Neutrophil (primary cell): ENCODE data around the gene MCM8.

ENCODE experiments used
- H3K27ac ChIP-seq: fragments of 200-600 bp; sonication (generic); 2 replicates; pipeline ENCODE4 v1.5.1; 2016; ENCODE audit warnings: mild to moderate bottlenecking, moderate library complexity
- H3K27me3 ChIP-seq: fragments of 200-600 bp; sonication (generic); 2 replicates; pipeline ENCODE4 v1.6.0; 2016; ENCODE audit warnings: mild to moderate bottlenecking
- H3K36me3 ChIP-seq: fragments of 200-600 bp; sonication (generic); 2 replicates; pipeline ENCODE4 v1.5.1; 2017
- H3K4me1 ChIP-seq, 2 experiments: fragments of 200-600 bp in 1 of 2; sonication (generic) in 1 of 2; 1 replicate in 1 of 2; 2 replicates in 1 of 2; pipeline versions ENCODE4 v1.5.1 to v1.6.1; 2013 to 2016; ENCODE audit warnings: low read depth in 1 of 2, low read length in 1 of 2, mild to moderate bottlenecking in 1 of 2, moderate library complexity in 1 of 2; ENCODE audit not compliant: control insufficient read depth in 1 of 2, insufficient read depth in 1 of 2
- H3K4me3 ChIP-seq, 2 experiments: fragments of 200-600 bp in 1 of 2; sonication (generic) in 1 of 2; 1 replicate in 1 of 2; 2 replicates in 1 of 2; pipeline ENCODE4 v1.5.1; 2013 to 2016; ENCODE audit warnings: low read depth in 1 of 2, low read length in 1 of 2, mild to moderate bottlenecking in 1 of 2, moderate library complexity in 1 of 2
- H3K9me3 ChIP-seq: fragments of 200-600 bp; sonication (generic); 2 replicates; pipeline ENCODE4 v1.5.1; 2016
- TF ChIP-seq, protein P1 (sequence below): fragments of 200-600 bp; sonication (generic); IDR thresholded peaks from 2 replicates; pipeline ENCODE4 v1.5.1; 2016; ENCODE audit warnings: antibody characterized with exemption

Gene MCM8

DNA sequence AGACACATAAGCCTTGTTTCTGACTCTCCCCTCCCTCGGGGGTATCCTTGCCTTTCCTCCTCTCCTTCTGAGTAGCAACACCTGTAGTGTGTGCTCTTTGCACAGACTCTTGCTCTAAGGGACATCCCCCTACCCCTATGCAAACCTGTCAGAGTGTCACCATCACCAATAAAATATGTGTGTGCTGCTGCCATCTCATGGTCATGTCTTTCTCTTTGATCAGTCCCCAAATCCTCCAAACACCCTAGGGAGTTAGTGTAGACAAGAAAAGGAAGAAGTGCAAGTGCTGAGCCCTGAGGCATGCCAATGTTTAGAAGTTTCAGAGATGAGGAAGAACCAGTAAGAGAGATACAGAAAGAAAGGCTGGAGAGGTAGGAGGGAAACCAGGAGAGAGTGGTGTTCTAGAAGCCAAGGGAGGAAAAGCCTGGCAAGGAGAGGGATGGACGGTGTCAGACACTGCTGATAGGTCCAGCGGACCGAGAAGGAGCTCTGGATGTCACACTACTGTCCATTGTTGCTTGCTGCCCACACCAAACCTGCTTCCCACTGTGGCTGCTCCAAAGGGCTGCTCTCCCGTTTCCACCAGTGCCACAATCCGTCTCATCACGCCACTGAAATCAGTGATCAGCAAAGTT, 16.5 kb upstream of the MCM8 start:
- Histone ChIP-seq H3K9me3 (no peaks in the 10 kb centered on the region), H3K4me3 (no peak overlapping the region), H3K36me3 (peaks cover 21% of the 10 kb centered on the region), H3K4me1 (no peaks in the 10 kb centered on the region), H3K27ac (no peak overlapping the region), H3K27me3 (no peaks in the 10 kb centered on the region)
- TF ChIP-seq, protein P1, sequence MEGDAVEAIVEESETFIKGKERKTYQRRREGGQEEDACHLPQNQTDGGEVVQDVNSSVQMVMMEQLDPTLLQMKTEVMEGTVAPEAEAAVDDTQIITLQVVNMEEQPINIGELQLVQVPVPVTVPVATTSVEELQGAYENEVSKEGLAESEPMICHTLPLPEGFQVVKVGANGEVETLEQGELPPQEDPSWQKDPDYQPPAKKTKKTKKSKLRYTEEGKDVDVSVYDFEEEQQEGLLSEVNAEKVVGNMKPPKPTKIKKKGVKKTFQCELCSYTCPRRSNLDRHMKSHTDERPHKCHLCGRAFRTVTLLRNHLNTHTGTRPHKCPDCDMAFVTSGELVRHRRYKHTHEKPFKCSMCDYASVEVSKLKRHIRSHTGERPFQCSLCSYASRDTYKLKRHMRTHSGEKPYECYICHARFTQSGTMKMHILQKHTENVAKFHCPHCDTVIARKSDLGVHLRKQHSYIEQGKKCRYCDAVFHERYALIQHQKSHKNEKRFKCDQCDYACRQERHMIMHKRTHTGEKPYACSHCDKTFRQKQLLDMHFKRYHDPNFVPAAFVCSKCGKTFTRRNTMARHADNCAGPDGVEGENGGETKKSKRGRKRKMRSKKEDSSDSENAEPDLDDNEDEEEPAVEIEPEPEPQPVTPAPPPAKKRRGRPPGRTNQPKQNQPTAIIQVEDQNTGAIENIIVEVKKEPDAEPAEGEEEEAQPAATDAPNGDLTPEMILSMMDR, result no peak

DNA sequence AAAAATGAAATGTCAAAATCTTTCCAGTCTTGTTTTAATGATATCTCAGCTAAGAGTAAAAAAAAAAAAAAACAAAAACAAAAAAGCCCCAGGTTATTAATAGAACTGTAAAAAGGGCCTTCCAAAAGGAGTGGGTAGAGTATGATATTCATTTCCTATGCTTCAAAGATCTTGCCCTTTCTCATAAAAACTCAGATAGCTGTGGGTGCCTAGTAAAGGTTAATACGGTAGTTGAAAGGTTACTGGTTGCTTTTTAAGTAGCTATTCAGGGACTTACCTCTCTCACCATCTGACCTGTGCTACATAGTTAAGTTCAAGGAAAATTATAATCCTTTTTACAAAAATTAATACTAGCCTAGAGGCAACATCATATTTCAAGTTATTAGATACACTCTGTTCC, 15.1 kb upstream of the MCM8 start:
- peaks cover 36% of the 10 kb centered on the region for H3K36me3 ChIP-seq
- no peak overlapping the region for H3K4me3 ChIP-seq
- H3K9me3 ChIP-seq, result no peaks in the 10 kb centered on the region
- TF ChIP-seq, protein P1, result no peak
- no peak overlapping the region for H3K27ac ChIP-seq
- no peaks in the 10 kb centered on the region for H3K27me3 ChIP-seq
- H3K4me1 ChIP-seq, result no peaks in the 10 kb centered on the region

DNA sequence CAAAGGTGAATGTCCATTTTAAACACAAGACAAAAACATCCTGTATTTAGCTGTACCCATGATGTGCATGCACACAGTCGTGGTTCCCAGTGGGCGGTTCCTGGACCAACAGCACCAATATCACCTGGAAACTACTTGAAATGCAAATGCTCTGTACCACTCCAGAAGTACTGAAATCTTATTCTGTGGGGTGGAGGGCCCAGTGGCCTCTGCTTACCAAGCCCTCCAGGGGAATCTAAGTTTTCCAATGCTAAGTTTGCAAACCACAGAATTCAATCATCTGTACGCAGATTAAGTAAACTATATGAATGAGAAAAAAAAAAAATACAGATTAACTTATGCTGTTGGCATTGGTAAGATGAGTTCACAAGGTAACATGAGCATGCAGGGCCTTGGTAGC, 14.2 kb upstream of the MCM8 start:
- no peak overlapping the region for H3K4me3 ChIP-seq
- H3K36me3 ChIP-seq, result peaks cover 44% of the 10 kb centered on the region
- H3K27me3 ChIP-seq, result no peaks in the 10 kb centered on the region
- H3K9me3 ChIP-seq, result no peaks in the 10 kb centered on the region
- no peaks in the 10 kb centered on the region for H3K4me1 ChIP-seq
- H3K27ac ChIP-seq, result no peak overlapping the region
- TF ChIP-seq, protein P1, result no peak

DNA sequence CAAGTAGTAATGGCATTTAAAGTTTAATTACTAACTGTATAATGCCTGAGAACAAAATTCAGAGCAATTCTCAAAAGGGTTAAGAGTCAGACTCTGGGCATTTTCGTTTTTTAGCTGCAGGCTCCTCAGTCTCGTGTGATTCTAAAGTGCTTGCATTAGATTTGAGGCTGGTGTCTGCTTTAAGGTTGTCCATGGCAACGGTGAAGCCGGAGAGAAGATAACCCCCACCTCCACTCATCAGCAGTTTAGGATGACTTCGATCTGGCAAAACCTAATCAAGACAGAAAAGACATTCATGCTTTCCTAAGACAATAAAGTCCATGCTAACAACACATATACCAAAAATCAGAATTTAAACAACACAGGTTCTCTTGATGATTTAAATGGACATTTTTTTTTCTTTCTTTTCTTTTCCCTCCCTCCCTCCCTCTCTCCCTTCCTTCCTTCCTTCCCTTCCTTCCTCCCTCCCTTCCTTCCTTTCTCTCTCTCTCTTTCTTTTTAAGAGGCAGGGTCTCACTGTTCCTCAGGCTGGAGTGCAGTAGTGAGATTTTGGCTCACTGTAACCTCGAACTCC, 11.9 kb upstream of the MCM8 start:
- Histone ChIP-seq H3K36me3 (peaks cover 67% of the 10 kb centered on the region), H3K27ac (no peak overlapping the region), H3K27me3 (no peaks in the 10 kb centered on the region), H3K4me1 (no peaks in the 10 kb centered on the region), H3K4me3 (no peak overlapping the region), H3K9me3 (no peaks in the 10 kb centered on the region)
- TF ChIP-seq, protein P1, result no peak

DNA sequence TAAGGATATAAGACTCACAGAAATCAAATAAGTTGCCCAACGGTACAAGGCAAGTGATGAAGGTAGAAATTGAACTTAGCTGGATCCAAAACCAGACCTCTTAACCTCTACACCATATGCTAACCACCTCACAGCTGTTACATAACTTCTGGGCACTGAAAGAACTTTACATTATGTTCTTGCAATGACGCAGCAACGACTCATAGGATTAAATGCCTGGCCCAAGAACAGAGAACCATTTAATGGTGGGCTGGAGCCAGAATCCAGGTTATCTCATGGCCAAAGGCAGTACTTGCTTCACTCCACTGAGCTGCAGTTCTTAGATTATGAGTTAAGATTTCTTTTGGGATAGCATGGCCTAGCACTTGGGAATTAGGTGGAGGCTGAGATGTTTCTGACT, 4.5 kb upstream of the MCM8 start:
- TF ChIP-seq, protein P1, result no peak
- no peaks in the 10 kb centered on the region for H3K9me3 ChIP-seq
- H3K4me3 ChIP-seq, result no peak overlapping the region
- H3K27ac ChIP-seq, result no peak overlapping the region
- peaks cover 53% of the 10 kb centered on the region for H3K36me3 ChIP-seq
- peaks cover 36 to 40% of the 10 kb centered on the region in 2 experiments for H3K4me1 ChIP-seq
- no peaks in the 10 kb centered on the region for H3K27me3 ChIP-seq
